WTC11 (cell line): ENCODE results near the gene NBEA. TPM values are rescaled to one million over a fixed set of nuclear protein-coding genes. Genes with fewer than 3 reads are reported as not detected.

Source experiments
- ATAC-seq: fragments of 200-7000 bp; cut with Tn5 transposase; 2 replicates; pipeline ENCODE4 v1.10.0; 2021; ENCODE audit warnings: mild to moderate bottlenecking, moderate library complexity
- CTCF ChIA-PET: fragments of 300-600 bp; sonication (Branson Sonifier 250); formaldehyde crosslinking; loops from one replicate; lab custom pipeline; 2021; ENCODE audit warnings: antibody characterized with exemption; lab: Charles Lee
- POLR2A ChIA-PET: fragments of 350-600 bp; sonication (Branson Sonifier 250); formaldehyde crosslinking; loops from one replicate; lab custom pipeline; 2021; ENCODE audit warnings: antibody characterized with exemption; lab: Charles Lee
- DNase-seq: peaks from one replicate; pipeline ENCODE4 v3.0.0; 2021; ENCODE audit warnings: low spot score
- H3K27ac Mint-ChIP-seq: 2 replicates; pipeline ENCODE4 v1.8.0; 2021; ENCODE audit warnings: mixed read lengths
- H3K27me3 Mint-ChIP-seq: 2 replicates; pipeline ENCODE4 v1.8.0; 2021; ENCODE audit warnings: low read depth, mild to moderate bottlenecking, moderate library complexity, mixed read lengths
- H3K36me3 Mint-ChIP-seq: 2 replicates; pipeline ENCODE4 v1.8.0; 2021; ENCODE audit warnings: mixed read lengths
- H3K4me1 Mint-ChIP-seq: 2 replicates; pipeline ENCODE4 v1.8.0; 2022; ENCODE audit warnings: mixed read lengths
- H3K4me3 Mint-ChIP-seq: 2 replicates; pipeline ENCODE4 v1.8.0; 2021; ENCODE audit warnings: mild to moderate bottlenecking, moderate library complexity, mixed read lengths
- H3K9me3 Mint-ChIP-seq: 2 replicates; pipeline ENCODE4 v1.8.0; 2021; ENCODE audit warnings: mixed read lengths
- CREB1 ChIP-seq: sonication (generic); formaldehyde crosslinking; IDR thresholded peaks from 2 replicates; pipeline ENCODE4 v1.8.0; 2023; ENCODE audit warnings: mild to moderate bottlenecking, missing genetic modification reagents
- EMX1 ChIP-seq: fragments of 250-450 bp; sonication (Bioruptor Pico); IDR thresholded peaks from 2 replicates; pipeline ENCODE4 v1.8.0; 2021; ENCODE audit warnings: mild to moderate bottlenecking
- ETV6 ChIP-seq: sonication (generic); formaldehyde crosslinking; IDR thresholded peaks from 2 replicates; pipeline ENCODE4 v1.8.1; 2022; ENCODE audit warnings: mild to moderate bottlenecking, missing genetic modification reagents
- GABPB1 ChIP-seq: sonication (generic); formaldehyde crosslinking; IDR thresholded peaks from 2 replicates; pipeline ENCODE4 v1.8.1; 2023; ENCODE audit warnings: mild to moderate bottlenecking, missing genetic modification reagents
- NFATC4 ChIP-seq: fragments of 250-450 bp; sonication (Bioruptor Pico); IDR thresholded peaks from 2 replicates; pipeline ENCODE4 v1.9.0; 2021; ENCODE audit warnings: mild to moderate bottlenecking
- OVOL2 ChIP-seq: fragments of 250-450 bp; sonication (Bioruptor Pico); IDR thresholded peaks from 2 replicates; pipeline ENCODE4 v1.9.0; 2021; ENCODE audit warnings: mild to moderate bottlenecking, borderline replicate concordance
- RORB ChIP-seq: fragments of 250-450 bp; sonication (Bioruptor Pico); IDR thresholded peaks from 2 replicates; pipeline ENCODE4 v1.9.0; 2021; ENCODE audit warnings: mild to moderate bottlenecking
- SMAD3 ChIP-seq: sonication (generic); formaldehyde crosslinking; IDR thresholded peaks from 2 replicates; pipeline ENCODE4 v1.8.0; 2022; ENCODE audit warnings: missing genetic modification reagents, mild to moderate bottlenecking, borderline replicate concordance
- TCF7 ChIP-seq: sonication (generic); formaldehyde crosslinking; IDR thresholded peaks from 2 replicates; pipeline ENCODE4 v1.8.0; 2022; ENCODE audit warnings: mild to moderate bottlenecking, low read depth, missing genetic modification reagents, moderate library complexity
- TEAD4 ChIP-seq: sonication (generic); formaldehyde crosslinking; IDR thresholded peaks from 2 replicates; pipeline ENCODE4 v1.8.0; 2022; ENCODE audit warnings: mild to moderate bottlenecking, missing genetic modification reagents
- ZNF219 ChIP-seq: sonication (generic); formaldehyde crosslinking; IDR thresholded peaks from 2 replicates; pipeline ENCODE4 v1.8.0; 2023; ENCODE audit warnings: missing genetic modification reagents, mild to moderate bottlenecking, borderline replicate concordance
- ZNF396 ChIP-seq: fragments of 250-450 bp; sonication (Bioruptor Pico); IDR thresholded peaks from 2 replicates; pipeline ENCODE4 v1.8.0; 2021; ENCODE audit warnings: mild to moderate bottlenecking, moderate library complexity, borderline replicate concordance
- total RNA-seq: library from RNA; stranded (reverse); gene quantifications from 3 replicates; pipeline ENCODE4 v1.2.3, GENCODE V29; 2021
- TF ChIP-seq, protein P1 (sequence below): fragments of 250-450 bp; sonication (Bioruptor Pico); IDR thresholded peaks from 2 replicates; pipeline ENCODE4 v1.9.0; 2021; ENCODE audit warnings: moderate library complexity, mild to moderate bottlenecking, inconsistent platforms, borderline replicate concordance
- TF ChIP-seq, protein P2 (sequence below): sonication (generic); formaldehyde crosslinking; IDR thresholded peaks from 2 replicates; pipeline ENCODE4 v1.8.1; 2023; ENCODE audit warnings: mild to moderate bottlenecking, missing genetic modification reagents, borderline replicate concordance
- TF ChIP-seq, protein P3 (sequence below): sonication (generic); formaldehyde crosslinking; IDR thresholded peaks from 2 replicates; pipeline ENCODE4 v1.8.1; 2022; ENCODE audit warnings: low read depth, missing genetic modification reagents, borderline replicate concordance
- TF ChIP-seq, protein P4 (sequence below): sonication (generic); formaldehyde crosslinking; IDR thresholded peaks from 2 replicates; pipeline ENCODE4 v1.8.0; 2022; ENCODE audit warnings: mild to moderate bottlenecking, missing genetic modification reagents
- TF ChIP-seq, protein P5 (sequence below): sonication (generic); formaldehyde crosslinking; IDR thresholded peaks from 2 replicates; pipeline ENCODE4 v1.8.1; 2023; ENCODE audit warnings: mild to moderate bottlenecking, moderate library complexity, missing genetic modification reagents
- TF ChIP-seq, protein P6 (sequence below): sonication (generic); formaldehyde crosslinking; IDR thresholded peaks from 2 replicates; pipeline ENCODE4 v1.8.0; 2023; ENCODE audit warnings: missing genetic modification reagents

Gene NBEA
- total RNA-seq, 1 experiment from 2014 or later, result 20.9 TPM

DNA sequence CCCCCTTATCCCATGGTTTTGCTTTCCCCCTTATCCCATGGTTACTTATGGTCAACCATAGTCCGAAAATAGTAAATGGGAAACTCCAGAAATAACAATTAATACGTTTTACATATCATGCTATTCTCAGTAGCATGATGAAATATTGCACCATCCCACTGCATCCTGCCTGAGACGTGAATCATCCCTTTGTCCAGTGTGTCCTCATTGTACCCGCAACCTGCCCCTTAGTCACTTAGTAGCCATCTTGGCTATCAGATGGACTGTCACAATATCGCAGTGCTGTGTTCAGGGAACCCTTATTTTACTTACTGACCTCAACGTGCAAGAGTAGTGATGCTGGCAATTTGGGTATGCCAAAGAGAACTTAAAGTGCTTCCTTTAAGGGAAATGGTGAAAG lies 10.5 kb upstream of the NBEA start:
- Mint-ChIP-seq H3K4me3 (no peak overlapping the region), H3K27me3 (no peaks in the 10 kb centered on the region), H3K36me3 (no peaks in the 10 kb centered on the region), H3K27ac (no peak overlapping the region), H3K4me1 (peaks cover 29% of the 10 kb centered on the region), H3K9me3 (peaks cover 9% of the 10 kb centered on the region)
- ATAC-seq (no peak), DNase-seq (no peak)
- CTCF ChIA-PET, result no interaction called here
- no peak for TF ChIP-seq ZNF219 (CRISPR knock-in tag)
- TF ChIP-seq ZNF396, result no peak
- no peak for TF ChIP-seq RORB (CRISPR knock-in tag)
- TF ChIP-seq GABPB1, result peak; percentile 97
- TF ChIP-seq, protein P1, sequence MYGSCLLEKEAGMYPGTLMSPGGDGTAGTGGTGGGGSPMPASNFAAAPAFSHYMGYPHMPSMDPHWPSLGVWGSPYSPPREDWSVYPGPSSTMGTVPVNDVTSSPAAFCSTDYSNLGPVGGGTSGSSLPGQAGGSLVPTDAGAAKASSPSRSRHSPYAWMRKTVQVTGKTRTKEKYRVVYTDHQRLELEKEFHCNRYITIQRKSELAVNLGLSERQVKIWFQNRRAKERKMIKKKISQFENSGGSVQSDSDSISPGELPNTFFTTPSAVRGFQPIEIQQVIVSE (CRISPR knock-in tag), result no peak
- POLR2A ChIA-PET, result no interaction called here

DNA sequence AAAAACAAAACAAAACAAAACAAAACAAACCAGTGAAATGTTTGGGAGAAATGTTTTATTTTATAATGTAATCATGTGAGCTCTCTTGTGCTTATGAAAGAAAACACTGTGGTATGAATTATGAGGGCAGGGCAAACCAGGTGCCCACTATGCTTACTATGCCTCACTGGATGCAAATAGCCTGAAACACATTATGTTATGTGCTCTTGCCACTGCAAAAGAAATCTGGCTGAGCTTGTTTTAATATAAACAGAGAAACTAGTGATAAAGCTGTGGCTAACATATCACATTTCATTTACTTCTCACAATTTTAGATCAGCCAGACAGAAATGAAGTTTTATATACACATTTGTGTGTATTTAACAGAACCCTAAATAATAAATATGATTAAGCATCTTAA lies 8.7 kb upstream of the NBEA start:
- H3K4me1 Mint-ChIP-seq, result peaks cover 33% of the 10 kb centered on the region
- CTCF ChIA-PET, result no interaction called here
- H3K36me3 Mint-ChIP-seq, result no peaks in the 10 kb centered on the region

More for the DNA sequence above, 8.7 kb upstream of the NBEA start:
- H3K9me3 Mint-ChIP-seq, result peaks cover 9% of the 10 kb centered on the region
- ATAC-seq, result no peak
- POLR2A ChIA-PET, result interaction anchor here (0.6 kb wide), 1 partner anchor 543 kb away, joined by 4 read pairs; no protein-coding TSS in a partner anchor
- no peaks in the 10 kb centered on the region for H3K27me3 Mint-ChIP-seq
- TF ChIP-seq ETV6 (CRISPR knock-in tag) (no peak), EMX1 (CRISPR knock-in tag) (no peak), OVOL2 (CRISPR knock-in tag) (no peak), TEAD4 (CRISPR knock-in tag) (no peak), CREB1 (CRISPR knock-in tag) (no peak), SMAD3 (no peak), TCF7 (no peak), NFATC4 (no peak)
- TF ChIP-seq, protein P2, sequence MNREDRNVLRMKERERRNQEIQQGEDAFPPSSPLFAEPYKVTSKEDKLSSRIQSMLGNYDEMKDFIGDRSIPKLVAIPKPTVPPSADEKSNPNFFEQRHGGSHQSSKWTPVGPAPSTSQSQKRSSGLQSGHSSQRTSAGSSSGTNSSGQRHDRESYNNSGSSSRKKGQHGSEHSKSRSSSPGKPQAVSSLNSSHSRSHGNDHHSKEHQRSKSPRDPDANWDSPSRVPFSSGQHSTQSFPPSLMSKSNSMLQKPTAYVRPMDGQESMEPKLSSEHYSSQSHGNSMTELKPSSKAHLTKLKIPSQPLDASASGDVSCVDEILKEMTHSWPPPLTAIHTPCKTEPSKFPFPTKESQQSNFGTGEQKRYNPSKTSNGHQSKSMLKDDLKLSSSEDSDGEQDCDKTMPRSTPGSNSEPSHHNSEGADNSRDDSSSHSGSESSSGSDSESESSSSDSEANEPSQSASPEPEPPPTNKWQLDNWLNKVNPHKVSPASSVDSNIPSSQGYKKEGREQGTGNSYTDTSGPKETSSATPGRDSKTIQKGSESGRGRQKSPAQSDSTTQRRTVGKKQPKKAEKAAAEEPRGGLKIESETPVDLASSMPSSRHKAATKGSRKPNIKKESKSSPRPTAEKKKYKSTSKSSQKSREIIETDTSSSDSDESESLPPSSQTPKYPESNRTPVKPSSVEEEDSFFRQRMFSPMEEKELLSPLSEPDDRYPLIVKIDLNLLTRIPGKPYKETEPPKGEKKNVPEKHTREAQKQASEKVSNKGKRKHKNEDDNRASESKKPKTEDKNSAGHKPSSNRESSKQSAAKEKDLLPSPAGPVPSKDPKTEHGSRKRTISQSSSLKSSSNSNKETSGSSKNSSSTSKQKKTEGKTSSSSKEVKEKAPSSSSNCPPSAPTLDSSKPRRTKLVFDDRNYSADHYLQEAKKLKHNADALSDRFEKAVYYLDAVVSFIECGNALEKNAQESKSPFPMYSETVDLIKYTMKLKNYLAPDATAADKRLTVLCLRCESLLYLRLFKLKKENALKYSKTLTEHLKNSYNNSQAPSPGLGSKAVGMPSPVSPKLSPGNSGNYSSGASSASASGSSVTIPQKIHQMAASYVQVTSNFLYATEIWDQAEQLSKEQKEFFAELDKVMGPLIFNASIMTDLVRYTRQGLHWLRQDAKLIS, result no peak
- TF ChIP-seq, protein P3, sequence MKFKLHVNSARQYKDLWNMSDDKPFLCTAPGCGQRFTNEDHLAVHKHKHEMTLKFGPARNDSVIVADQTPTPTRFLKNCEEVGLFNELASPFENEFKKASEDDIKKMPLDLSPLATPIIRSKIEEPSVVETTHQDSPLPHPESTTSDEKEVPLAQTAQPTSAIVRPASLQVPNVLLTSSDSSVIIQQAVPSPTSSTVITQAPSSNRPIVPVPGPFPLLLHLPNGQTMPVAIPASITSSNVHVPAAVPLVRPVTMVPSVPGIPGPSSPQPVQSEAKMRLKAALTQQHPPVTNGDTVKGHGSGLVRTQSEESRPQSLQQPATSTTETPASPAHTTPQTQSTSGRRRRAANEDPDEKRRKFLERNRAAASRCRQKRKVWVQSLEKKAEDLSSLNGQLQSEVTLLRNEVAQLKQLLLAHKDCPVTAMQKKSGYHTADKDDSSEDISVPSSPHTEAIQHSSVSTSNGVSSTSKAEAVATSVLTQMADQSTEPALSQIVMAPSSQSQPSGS (CRISPR knock-in tag), result no peak
- TF ChIP-seq, protein P4, sequence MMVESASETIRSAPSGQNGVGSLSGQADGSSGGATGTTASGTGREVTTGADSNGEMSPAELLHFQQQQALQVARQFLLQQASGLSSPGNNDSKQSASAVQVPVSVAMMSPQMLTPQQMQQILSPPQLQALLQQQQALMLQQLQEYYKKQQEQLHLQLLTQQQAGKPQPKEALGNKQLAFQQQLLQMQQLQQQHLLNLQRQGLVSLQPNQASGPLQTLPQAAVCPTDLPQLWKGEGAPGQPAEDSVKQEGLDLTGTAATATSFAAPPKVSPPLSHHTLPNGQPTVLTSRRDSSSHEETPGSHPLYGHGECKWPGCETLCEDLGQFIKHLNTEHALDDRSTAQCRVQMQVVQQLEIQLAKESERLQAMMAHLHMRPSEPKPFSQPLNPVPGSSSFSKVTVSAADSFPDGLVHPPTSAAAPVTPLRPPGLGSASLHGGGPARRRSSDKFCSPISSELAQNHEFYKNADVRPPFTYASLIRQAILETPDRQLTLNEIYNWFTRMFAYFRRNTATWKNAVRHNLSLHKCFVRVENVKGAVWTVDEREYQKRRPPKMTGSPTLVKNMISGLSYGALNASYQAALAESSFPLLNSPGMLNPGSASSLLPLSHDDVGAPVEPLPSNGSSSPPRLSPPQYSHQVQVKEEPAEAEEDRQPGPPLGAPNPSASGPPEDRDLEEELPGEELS (CRISPR knock-in tag), result no peak
- TF ChIP-seq, protein P5, sequence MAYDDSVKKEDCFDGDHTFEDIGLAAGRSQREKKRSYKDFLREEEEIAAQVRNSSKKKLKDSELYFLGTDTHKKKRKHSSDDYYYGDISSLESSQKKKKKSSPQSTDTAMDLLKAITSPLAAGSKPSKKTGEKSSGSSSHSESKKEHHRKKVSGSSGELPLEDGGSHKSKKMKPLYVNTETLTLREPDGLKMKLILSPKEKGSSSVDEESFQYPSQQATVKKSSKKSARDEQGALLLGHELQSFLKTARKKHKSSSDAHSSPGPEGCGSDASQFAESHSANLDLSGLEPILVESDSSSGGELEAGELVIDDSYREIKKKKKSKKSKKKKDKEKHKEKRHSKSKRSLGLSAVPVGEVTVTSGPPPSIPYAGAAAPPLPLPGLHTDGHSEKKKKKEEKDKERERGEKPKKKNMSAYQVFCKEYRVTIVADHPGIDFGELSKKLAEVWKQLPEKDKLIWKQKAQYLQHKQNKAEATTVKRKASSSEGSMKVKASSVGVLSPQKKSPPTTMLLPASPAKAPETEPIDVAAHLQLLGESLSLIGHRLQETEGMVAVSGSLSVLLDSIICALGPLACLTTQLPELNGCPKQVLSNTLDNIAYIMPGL (CRISPR knock-in tag), result no peak
- TF ChIP-seq, protein P6, sequence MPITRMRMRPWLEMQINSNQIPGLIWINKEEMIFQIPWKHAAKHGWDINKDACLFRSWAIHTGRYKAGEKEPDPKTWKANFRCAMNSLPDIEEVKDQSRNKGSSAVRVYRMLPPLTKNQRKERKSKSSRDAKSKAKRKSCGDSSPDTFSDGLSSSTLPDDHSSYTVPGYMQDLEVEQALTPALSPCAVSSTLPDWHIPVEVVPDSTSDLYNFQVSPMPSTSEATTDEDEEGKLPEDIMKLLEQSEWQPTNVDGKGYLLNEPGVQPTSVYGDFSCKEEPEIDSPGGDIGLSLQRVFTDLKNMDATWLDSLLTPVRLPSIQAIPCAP, result no peak
- TF ChIP-seq, protein P1 (CRISPR knock-in tag), result no peak
- no peak for DNase-seq
- H3K4me3 Mint-ChIP-seq, result no peak overlapping the region
- no peak overlapping the region for H3K27ac Mint-ChIP-seq
